GM21367 (cell line): ENCODE results near the gene SLCO6A1.
"Not testable (repeated sequence)": the region's sequence is repeated elsewhere in the genome, so short reads cannot be mapped to it uniquely, and the experiment has no call there.

ENCODE experiments used
- ATAC-seq: cut with Tn5 transposase; IDR thresholded peaks from one replicate; pipeline ENCODE4 v1.9.1; 2021; ENCODE audit not compliant: unreplicated experiment

SLCO6A1 gene, protein sequence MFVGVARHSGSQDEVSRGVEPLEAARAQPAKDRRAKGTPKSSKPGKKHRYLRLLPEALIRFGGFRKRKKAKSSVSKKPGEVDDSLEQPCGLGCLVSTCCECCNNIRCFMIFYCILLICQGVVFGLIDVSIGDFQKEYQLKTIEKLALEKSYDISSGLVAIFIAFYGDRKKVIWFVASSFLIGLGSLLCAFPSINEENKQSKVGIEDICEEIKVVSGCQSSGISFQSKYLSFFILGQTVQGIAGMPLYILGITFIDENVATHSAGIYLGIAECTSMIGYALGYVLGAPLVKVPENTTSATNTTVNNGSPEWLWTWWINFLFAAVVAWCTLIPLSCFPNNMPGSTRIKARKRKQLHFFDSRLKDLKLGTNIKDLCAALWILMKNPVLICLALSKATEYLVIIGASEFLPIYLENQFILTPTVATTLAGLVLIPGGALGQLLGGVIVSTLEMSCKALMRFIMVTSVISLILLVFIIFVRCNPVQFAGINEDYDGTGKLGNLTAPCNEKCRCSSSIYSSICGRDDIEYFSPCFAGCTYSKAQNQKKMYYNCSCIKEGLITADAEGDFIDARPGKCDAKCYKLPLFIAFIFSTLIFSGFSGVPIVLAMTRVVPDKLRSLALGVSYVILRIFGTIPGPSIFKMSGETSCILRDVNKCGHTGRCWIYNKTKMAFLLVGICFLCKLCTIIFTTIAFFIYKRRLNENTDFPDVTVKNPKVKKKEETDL

DNA sequence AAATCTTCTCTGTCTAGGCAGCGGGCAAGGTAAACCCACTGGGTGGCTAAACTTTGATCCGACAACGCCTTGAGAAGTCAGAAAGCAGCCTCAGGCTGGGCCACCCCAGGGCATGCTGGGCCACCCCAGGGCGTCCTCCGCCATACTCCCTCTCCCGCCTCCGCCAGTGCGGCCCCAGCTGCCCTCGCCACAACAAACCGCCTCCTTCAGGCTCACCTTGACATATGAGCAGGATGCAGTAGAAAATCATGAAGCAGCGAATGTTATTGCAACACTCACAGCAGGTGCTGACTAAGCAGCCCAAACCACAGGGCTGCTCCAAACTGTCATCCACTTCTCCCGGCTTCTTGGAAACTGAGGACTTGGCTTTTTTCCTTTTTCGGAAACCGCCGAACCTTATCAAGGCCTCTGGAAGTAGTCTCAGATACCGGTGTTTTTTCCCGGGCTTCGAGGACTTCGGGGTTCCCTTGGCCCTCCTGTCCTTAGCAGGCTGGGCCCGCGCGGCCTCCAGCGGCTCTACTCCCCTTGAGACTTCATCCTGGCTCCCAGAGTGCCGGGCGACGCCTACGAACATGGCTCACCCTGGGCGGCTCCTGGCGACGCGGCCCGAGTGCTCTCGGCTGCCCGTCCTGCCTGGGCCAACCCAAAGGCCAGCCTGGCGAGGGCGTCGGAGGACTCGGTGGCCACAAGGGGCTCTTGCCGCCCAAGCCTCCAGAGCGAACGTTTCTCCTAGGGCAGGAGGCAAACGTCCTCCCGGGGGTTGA is at the start of gene SLCO6A1:
TSS of gene SLCO6A1 (minus strand) at position 731 of the 764 bp plus-strand sequence. CDS start at position 574, 157 bp downstream.
- ATAC-seq: no peak

DNA sequence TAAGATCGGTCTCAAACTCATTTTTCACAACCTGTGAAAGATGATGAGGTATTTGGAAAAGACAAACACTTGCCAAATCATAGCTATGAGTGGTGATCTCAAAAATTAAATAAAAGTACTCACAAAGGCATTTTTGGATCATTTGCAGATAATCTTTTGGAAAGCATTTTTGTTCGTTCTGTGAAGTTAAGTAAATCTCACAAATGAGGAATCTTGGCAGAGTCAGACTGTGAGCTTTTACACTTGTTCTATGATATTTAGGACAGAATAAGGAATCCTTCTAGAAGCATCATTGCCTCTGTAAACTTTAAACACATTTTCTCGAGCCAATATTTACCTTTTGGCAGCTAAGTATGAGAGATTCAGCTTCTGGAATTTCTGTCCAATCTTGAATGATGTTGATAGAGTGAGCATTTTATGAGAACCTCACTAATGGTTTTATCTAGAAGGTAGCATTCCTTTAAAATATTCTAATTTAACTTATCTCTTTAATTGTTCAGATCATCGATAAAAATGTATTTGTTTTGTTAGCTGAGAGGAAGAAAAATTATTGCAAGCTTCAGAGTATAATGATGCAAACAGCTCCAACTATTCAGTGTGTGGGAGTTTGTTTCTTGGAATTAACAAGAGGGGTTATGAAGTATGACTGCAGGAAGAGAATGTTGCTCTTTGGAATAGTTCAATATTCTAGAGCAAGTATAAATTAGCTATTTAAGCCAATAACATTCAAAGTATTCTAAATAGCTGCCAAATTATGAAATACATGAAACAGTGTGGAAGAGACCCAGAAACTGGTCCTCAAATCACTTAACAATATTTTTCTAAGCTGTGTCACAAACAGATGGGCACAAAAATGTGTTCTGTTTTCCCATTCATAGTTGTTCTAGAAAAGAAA is 48.6 kb upstream of the SLCO6A1 start:
- ATAC-seq: no peak

DNA sequence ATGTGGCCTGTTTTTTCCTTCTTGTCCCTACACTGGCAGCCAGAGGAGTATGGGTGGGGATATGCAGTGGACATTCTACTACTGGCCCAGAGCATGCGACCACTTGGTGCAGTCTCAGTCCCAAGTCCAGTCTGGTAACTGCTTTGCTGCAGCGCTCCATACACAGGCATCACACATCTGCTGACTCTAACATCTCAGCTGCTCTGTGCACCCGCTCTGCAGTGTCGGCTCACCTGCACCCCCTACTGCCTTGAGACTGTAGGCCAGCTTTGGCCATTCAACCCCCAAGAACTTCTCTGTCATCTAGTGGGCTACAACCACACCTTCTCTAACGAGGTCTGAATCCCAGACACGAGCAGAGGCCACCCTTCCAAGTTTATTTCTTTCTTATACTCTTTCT is 46.4 kb upstream of the SLCO6A1 start:
- ATAC-seq: peak; percentile 90

DNA sequence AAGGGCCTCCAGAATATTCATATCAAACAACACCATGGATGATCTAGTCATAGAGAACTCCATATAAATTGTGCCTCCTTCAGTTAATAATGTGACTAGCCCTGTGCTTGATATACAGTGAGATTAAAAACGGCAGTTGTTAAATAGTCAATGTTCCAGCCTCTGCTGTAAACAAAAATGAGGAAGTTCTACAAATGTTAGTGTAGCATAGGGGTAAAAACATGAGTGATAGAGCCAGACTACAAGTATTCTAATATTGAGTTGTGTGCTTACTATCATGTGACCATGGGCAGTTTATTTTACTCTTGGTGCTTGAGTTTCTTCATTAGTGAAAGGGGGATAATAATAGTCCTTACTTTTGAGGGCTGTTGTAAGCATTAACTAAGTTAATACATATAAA is 43.3 kb upstream of the SLCO6A1 start:
- ATAC-seq: no peak

DNA sequence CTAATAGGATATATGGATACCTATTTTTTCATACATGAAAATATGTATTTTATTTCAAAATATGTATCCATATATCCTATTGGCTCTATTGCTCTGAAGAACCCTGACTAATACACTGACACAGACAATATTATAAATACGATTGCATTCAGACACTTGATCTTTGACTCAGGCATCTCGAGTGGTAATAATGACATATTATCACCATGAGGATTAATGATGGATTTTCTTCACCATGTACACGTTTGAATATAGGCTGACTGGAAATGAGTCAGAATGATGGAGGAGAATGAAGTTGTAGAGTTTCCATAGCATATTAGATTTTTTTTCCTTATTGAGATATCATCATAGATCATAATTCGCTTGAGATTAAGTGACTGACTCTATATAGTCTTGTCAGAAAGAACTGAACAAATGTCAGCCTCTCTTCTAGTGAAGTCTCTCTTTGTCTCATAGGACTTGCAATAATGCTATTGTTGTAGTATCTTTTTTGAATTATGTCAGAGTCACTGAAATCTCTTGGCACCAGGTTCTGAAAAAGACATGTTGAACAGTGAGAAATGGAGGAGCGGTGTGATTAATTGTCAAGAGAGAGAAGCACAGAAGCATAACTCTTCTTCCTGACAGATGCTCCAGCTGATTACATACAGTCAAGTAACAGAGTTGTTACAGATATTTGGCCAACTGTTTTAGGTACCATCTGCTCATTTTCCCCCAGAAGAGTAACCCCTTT is 41.4 kb upstream of the SLCO6A1 start:
- ATAC-seq: no peak

DNA sequence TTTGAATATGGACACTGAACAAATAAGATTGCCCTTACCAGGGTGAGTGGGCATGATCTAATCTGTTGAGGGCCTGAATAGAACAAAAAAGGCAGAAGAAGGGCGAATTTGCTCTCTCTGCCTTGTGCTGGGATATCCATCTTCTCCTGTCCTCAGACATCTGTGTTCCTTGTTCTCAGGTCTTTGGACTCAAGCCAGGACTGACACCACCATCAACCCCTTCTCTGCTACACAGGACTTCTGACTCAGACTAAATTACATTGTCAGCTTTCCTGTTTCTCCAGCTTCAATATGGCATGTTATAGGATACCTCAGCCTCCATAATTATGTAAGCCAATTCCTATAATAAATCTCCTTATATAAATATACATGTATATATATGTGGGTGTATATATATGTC is 40.8 kb upstream of the SLCO6A1 start:
- no peak for ATAC-seq

DNA sequence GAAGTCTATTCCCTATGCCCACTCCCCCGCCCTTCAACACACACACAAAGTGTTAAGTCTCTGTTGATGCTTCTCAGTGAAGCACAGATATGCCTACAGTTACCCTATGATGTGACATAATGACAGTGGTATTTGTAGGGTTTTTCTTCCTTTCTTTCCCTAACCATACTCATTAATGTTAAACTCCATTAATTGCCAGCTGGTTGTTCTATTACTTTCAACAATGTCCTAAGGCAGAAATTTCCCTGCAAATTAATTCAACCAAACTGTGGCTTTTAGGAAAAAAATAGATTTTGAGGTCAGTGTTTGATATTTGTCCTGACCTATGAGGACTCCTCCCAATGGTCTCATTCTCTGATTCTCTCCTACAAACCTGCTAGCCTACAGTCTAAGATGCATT is 38.2 kb upstream of the SLCO6A1 start:
- ATAC-seq: no peak

DNA sequence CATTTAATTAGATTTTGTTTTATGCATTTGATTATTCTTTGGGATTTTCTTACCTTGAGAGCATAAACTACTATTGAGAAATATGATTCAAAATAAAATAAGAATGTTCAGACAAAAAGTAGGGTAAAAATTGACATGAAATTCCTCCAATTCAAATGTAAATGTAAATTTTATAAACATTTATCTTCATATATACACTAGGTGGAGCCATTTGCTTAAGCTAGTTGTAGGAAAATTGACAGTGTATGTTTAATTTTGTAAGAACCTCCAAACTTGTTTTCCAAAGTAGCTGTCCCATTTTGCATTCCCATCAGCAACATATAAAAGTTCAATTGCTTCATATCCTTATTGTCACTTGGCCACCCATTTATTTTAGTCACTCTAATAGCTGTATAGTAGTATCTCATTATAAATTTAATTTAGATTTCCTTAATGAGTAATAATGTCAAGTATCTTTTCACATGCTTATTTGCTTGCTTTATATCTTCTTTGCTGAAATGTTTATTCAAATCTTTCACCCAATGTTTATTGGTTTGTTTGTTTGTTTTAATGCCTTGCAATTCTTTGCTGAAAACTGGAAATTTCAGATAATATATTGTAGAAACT is 37.6 kb upstream of the SLCO6A1 start:
- ATAC-seq: no peak

DNA sequence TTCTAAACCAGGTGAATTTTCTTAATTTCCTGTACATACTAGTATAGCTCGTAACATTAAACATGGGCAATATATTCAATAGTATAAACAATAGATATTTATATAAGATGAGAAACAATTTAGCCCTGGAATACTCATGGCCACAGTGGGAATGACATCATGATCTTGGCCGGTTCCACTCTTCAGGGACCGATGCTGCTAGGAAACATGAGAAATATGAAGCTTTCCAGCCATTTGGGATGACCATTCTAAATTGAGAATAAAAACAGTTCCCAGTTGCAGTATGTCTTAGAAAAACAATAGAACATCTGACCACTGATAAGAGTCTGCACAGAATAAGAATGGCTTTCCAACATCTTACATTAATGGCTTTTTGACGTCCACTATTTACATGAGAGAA is 33.3 kb upstream of the SLCO6A1 start:
- no peak for ATAC-seq

DNA sequence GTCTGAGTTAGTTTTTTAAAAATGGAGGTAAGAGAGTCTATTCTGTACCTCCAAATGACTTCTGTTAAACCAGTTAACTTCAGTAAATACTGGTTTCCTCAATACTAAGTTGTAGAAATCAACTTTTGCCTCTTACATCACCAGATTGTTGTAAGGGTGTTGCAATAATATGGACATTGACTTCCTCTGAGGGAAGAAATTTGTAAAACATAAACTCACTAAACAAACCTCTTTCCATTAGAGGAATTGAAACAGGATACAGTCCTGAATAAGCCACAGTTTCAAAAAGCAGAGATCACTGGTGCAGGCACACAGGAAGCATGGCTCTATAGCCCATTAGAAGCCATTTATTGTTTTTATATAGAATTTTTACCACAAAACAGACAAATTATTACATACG is 32.7 kb upstream of the SLCO6A1 start:
- peak; percentile 100 for ATAC-seq

DNA sequence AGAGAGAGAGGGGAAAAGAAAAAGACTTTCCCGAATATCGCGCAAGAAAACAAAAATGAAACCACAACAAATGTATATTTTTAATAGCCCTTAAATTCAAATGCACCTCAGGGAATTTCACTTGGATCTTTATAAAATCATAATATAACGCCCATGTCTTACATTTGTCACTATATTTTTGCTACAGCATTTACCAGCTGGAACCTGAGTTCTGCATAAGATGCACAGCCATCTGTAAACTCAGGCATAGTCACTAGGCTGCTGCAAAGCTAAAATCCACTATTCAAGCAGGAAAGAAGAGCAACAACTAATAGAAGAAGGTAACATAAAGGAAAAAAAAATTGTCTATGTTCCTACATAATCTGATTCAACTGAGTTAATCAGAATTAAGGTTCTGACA is 30.6 kb upstream of the SLCO6A1 start:
- ATAC-seq: no peak

DNA sequence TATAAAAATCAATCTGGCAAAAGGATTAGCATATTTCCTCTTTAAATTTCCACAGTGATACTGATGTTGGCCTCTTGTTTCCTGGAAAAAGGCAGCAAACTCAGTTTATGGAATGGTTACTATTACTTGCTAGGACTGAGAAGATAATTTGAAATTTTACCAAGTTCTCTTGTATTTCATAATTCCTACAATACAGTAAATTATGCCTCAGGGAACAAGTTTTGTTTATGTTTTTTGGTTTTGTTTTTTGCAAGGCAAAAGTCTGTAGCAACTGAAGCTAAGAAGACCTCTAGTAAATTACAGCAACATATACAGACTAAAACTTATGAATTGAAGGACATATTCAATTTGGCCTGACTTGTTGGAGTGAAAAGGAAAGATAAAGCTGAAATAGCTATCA is 30.2 kb upstream of the SLCO6A1 start:
- ATAC-seq: no peak

DNA sequence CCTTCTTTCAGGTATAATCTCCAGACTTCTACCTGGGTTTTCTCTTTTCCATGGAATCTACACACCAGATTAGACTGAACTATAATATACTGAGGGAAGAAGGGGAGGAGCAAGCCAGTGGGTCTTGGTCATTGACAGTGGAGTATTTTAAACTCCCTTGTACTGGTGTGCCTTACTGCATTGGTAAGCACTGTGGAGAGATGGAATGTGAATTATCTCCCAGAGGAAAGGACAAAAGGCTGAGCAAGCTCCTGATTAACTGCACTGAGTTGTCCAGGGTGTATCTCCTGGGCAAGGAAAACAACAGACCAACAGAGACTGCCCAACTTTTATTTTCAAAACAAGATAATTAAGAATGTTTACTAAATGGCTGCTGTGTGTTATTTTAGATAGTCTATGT is 29.8 kb upstream of the SLCO6A1 start:
- ATAC-seq: no peak

DNA sequence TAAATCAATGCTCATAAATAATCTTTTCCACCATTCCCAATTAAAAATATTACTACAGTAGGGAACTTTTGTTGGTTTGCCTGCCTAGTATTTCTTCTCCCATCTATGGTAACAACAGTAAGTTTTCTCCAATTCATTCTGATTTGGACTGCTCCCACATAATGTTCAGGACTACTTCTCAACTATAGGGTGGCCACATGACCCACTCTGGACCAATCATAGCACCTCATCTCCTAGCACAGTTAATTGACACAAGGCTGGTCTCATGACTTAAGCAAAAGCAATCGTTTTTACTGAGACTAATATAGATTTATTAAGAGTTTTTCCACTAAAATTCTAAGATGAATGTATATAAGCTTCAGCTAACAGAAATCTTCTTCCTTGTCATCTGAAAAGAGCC is 28.7 kb upstream of the SLCO6A1 start:
- ATAC-seq: no peak

DNA sequence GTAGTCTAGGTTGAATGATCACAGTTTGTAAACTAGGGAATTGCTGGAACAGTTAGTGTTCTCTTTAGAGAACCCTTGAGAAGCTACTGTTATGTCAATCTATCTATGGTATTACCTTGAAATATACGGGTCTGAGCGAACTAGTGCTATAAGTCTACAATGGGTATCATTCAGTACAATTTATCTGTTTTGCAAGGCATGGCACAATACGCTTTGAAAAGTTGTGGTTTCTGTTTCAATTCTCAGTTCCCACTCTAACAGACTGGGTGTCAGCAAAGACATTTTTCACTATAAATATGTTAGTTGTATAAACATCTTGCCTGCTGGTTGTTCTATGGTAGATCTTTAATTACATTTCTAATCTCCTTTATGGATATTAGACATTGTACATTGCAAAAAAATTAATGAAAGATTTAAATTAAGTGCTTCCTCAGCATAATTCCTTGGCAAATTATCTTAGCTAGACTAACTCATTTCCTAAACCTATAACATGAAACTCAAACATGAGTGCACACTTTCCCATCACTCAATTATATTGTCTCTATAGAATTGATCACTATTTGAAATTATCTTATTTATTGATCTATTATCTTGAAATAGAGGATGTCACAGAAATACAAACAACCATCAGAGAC is 24.9 kb upstream of the SLCO6A1 start:
- ATAC-seq: peak; percentile 100

DNA sequence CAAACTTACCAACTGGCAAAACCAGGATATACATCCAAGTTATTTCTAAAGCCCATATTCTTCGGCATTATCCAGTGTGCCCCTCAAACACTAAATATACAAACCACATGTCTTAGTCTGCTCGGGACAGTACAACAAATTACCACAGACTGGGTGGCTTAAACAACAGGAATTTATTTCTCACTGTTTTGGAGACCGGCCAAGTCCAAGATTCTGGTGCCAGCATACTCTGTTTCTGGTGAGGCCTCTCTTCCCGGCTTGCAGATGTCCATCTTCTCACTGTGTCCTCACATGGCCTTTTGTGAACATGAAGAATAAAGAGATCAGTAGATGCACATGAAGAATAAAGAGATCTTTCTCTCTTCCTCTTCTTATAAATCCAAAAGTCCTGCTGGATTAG is 12.9 kb upstream of the SLCO6A1 start:
- ATAC-seq: no peak

DNA sequence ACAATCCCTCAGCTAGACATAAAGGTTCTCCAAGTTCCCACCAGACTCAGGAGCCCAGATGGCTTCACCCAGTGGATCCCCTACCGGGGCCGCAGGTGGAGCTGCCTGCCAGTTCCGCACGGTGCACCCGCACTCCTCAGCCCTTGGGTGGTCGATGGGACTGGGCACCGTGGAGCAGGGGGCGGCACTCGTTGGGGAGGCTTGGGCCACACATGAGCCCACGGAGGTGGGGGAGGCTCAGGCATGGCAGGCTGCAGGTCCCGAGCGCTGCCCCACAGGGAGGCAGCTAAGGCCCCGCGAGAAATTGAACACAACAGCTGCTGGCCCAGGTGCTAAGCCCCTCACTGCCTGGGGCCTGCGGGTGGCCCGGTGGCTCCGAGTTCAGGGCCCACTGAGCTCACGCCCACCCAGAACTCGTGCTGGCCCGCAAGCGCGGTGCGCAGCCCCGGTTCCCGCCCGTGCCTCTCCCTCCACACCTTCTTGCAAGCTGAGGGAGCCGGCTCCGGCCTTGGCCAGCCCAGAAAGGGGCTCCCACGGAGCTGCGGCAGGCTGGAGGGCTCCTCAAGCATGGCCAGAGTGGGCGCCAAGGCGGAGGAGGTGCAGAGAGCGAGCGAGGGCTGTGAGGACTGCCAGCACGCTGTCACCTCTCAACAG is 7.4 kb downstream of the SLCO6A1 start:
- not testable (repeated sequence) for ATAC-seq

DNA sequence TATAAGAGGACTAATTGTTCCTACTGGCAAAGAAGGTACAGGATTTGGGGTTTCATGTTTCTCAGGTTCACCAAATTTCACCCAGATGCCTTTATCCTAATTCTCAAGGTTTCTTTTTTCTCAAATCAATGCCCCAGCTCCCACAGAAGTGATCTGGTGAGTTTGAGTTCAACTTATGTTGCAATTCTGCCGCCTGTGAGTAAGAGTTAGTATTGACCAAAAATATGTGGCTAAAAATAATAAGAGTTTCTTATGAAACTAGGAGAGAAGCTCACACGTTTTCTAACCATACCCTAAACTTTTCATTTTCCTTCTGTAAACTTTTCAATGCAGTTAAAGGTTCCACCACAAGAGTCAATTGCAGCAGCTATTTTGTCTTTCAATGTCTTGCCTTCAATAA is 15.1 kb downstream of the SLCO6A1 start:
- ATAC-seq: no peak
